Natural killer cell (primary cell): ENCODE measurements around the gene CABLES1. TPM values are rescaled to one million over a fixed set of nuclear protein-coding genes. Genes with fewer than 3 reads are reported as not detected.

Experiments used
- ATAC-seq, 3 donors: fragments of 150-1000 bp in 2 of 3; fragments of 200-7000 bp in 1 of 3; cut with Tn5 transposase; 1 replicate in 1 of 3; 2 replicates in 2 of 3; pipeline ENCODE4 v1.10.0; 2021; ENCODE audit warnings: mild to moderate bottlenecking in 2 of 3, moderate library complexity in 2 of 3
- DNase-seq, 2 donors: peaks; one replicate each; pipeline versions ENCODE4 v3.0.0 to v3.0.0-alpha.2; 2013 to 2021; ENCODE audit warnings: mixed read lengths in 1 of 2
- H3K27ac ChIP-seq: one replicate; pipeline ENCODE4 v1.5.1; 2013; ENCODE audit warnings: mild to moderate bottlenecking, low read length
- H3K27me3 ChIP-seq: one replicate; pipeline ENCODE4 v1.6.1; 2013; ENCODE audit warnings: low read length; ENCODE audit not compliant: control insufficient read depth, insufficient read depth
- H3K36me3 ChIP-seq: one replicate; pipeline ENCODE4 v1.6.1; 2013; ENCODE audit warnings: low read length; ENCODE audit not compliant: control insufficient read depth, insufficient read depth
- H3K4me1 ChIP-seq: one replicate; pipeline ENCODE4 v1.6.1; 2013; ENCODE audit warnings: low read length; ENCODE audit not compliant: control insufficient read depth, insufficient read depth
- H3K4me3 ChIP-seq: one replicate; pipeline ENCODE4 v1.5.1; 2013; ENCODE audit warnings: low read length
- H3K9me3 ChIP-seq: one replicate; pipeline ENCODE4 v1.6.1; 2013; ENCODE audit warnings: low read length; ENCODE audit not compliant: control insufficient read depth, insufficient read depth
- H3K27ac Mint-ChIP-seq, 2 donors: one replicate each; pipeline ENCODE4 v1.8.0; 2022; ENCODE audit warnings: mild to moderate bottlenecking in 2 of 2, mixed read lengths in 2 of 2, moderate library complexity in 1 of 2
- H3K27me3 Mint-ChIP-seq, 2 donors: one replicate each; pipeline ENCODE4 v1.8.0; 2022; ENCODE audit warnings: low read depth in 2 of 2, mixed read lengths in 2 of 2
- H3K36me3 Mint-ChIP-seq: one replicate; pipeline ENCODE4 v1.8.0; 2022; ENCODE audit warnings: mixed read lengths
- H3K4me1 Mint-ChIP-seq, 2 donors: one replicate each; pipeline ENCODE4 v1.8.0; 2022; ENCODE audit warnings: mixed read lengths in 2 of 2
- H3K4me3 Mint-ChIP-seq: one replicate; pipeline ENCODE4 v1.8.0; 2022; ENCODE audit warnings: mild to moderate bottlenecking, moderate library complexity, mixed read lengths
- H3K9me3 Mint-ChIP-seq, 2 donors: one replicate each; pipeline ENCODE4 v1.8.0; 2022; ENCODE audit warnings: mixed read lengths in 2 of 2
- CTCF ChIP-seq: fragments of 200-600 bp; IDR thresholded peaks from one replicate; pipeline ENCODE4 v1.8.0; 2022; ENCODE audit warnings: antibody characterized with exemption
- WGBS: methylation state at CpG from one replicate; pipeline ENCODE4 v1.1.7; 2013; ENCODE audit warnings: missing lambda C conversion rate; ENCODE audit not compliant: insufficient coverage; 5-methylcytosine and 5-hydroxymethylcytosine counted together
- intact Hi-C: fragments of 100-400 bp; cut with micrococcal nuclease; formaldehyde crosslinking; loops from one replicate; pipeline ENCODE4 v1.14.2; 2022
- total RNA-seq, 4 donors: library from RNA; stranded (reverse); fragments of 120-200 nt in 1 of 4; gene quantifications; one replicate each; pipeline versions ENCODE4 v1.2.3 to v1.2.4, GENCODE V29; 2013 to 2022

The CABLES1 gene
- total RNA-seq, 3 donors from 2014 or later (not counting 1 experiment from before 2014, with no cell fraction given): 1.3 to 2.2 (median 1.8) TPM

GRCh38 chr18:23194997-23195957 lies 60.0 kb downstream of the CABLES1 start:
- Mint-ChIP-seq H3K27ac (no peak overlapping the region), H3K9me3 (no peaks in the 10 kb centered on the region), H3K27me3 (peaks cover 0 to 3% of the 10 kb centered on the region in 2 donors), H3K4me1 (peaks cover 5% of the 10 kb centered on the region in 2 donors), H3K4me3 (no peak overlapping the region), H3K36me3 (no peaks in the 10 kb centered on the region)
- H3K4me1 ChIP-seq: peaks cover 6% of the 10 kb centered on the region
- H3K36me3 ChIP-seq: no peaks in the 10 kb centered on the region
- WGBS: 94% methylated on average over 6 of the region's 9 CpGs
- intact Hi-C loops: no loop called here
- ATAC-seq (no peak), DNase-seq (no peak)
- no peak for TF ChIP-seq CTCF
- no peaks in the 10 kb centered on the region for H3K9me3 ChIP-seq
- H3K27me3 ChIP-seq: no peaks in the 10 kb centered on the region
- H3K27ac ChIP-seq: no peak overlapping the region
- H3K4me3 ChIP-seq: no peak overlapping the region

GRCh38 chr18:23196119-23197007 lies 61.1 kb downstream of the CABLES1 start:
- no peak for TF ChIP-seq CTCF
- no peak for DNase-seq
- no peak overlapping the region for H3K27ac ChIP-seq
- Mint-ChIP-seq H3K4me1 (peaks cover 5% of the 10 kb centered on the region in 2 donors), H3K9me3 (no peaks in the 10 kb centered on the region), H3K27ac (no peak overlapping the region), H3K36me3 (no peaks in the 10 kb centered on the region), H3K4me3 (no peak overlapping the region), H3K27me3 (peaks cover 0 to 5% of the 10 kb centered on the region in 2 donors)
- no peak overlapping the region for H3K4me3 ChIP-seq
- H3K36me3 ChIP-seq: no peaks in the 10 kb centered on the region
- H3K9me3 ChIP-seq: no peaks in the 10 kb centered on the region
- peaks cover 6% of the 10 kb centered on the region for H3K4me1 ChIP-seq
- 90% methylated on average over 22 of the region's 22 CpGs for WGBS
- ATAC-seq: no peak
- no peaks in the 10 kb centered on the region for H3K27me3 ChIP-seq
- intact Hi-C loops: no loop called here

GRCh38 chr18:23198217-23198845 lies 63.0 kb downstream of the CABLES1 start:
- ATAC-seq: no peak
- H3K27me3 ChIP-seq: no peaks in the 10 kb centered on the region
- H3K4me3 ChIP-seq: no peak overlapping the region
- Mint-ChIP-seq H3K9me3 (no peaks in the 10 kb centered on the region), H3K36me3 (no peaks in the 10 kb centered on the region), H3K27ac (no peak overlapping the region), H3K4me3 (no peak overlapping the region), H3K4me1 (peaks cover 5% of the 10 kb centered on the region in 2 donors), H3K27me3 (peaks cover 0 to 18% of the 10 kb centered on the region in 2 donors)
- no peaks in the 10 kb centered on the region for H3K4me1 ChIP-seq
- H3K27ac ChIP-seq: no peak overlapping the region
- whole genome bisulfite sequencing: 95% methylated on average over 4 of the region's 5 CpGs
- no peaks in the 10 kb centered on the region for H3K9me3 ChIP-seq
- intact Hi-C loops: no loop called here
- no peaks in the 10 kb centered on the region for H3K36me3 ChIP-seq
- no peak for DNase-seq
- no peak for TF ChIP-seq CTCF
